Upper lobe of right lung (tissue), 1 donor: ENCODE data around the gene CARD19. TPM values are rescaled to one million over a fixed set of nuclear protein-coding genes. Genes with fewer than 3 reads are reported as not detected.

Source experiments
- ATAC-seq: fragments of 200-7000 bp; cut with Tn5 transposase; one replicate; pipeline ENCODE4 v1.9.1; 2020; ENCODE audit warnings: mild to moderate bottlenecking, moderate library complexity
- DNase-seq: peaks from one replicate; pipeline ENCODE4 v3.0.0-alpha.2; 2020
- H3K27ac ChIP-seq: fragments of 200-600 bp; one replicate; pipeline ENCODE4 v1.8.0; 2022
- H3K27me3 ChIP-seq: fragments of 200-600 bp; one replicate; pipeline ENCODE4 v1.8.0; 2022; ENCODE audit warnings: mild to moderate bottlenecking
- H3K36me3 ChIP-seq: fragments of 200-600 bp; one replicate; pipeline ENCODE4 v1.8.0; 2022
- H3K4me1 ChIP-seq: fragments of 200-600 bp; one replicate; pipeline ENCODE4 v1.8.0; 2022
- H3K4me3 ChIP-seq: fragments of 200-600 bp; one replicate; pipeline ENCODE4 v1.8.0; 2022; ENCODE audit warnings: mild to moderate bottlenecking
- H3K9me3 ChIP-seq: fragments of 200-600 bp; one replicate; pipeline ENCODE4 v1.8.0; 2022
- intact Hi-C: fragments of 100-400 bp; cut with DNase I; formaldehyde crosslinking; loops from one replicate; pipeline ENCODE4 v1.11.0; 2022
- total RNA-seq: library from RNA; stranded (reverse); fragmentation: NEBNext Ultra II Directional; extraction: Animal tissue kit (Norgen Biotek cat#: 25700); gene quantifications from one replicate; pipeline ENCODE4 v1.2.1, GENCODE V29; 2021
- TF ChIP-seq, protein P1 (sequence below): fragments of 200-600 bp; IDR thresholded peaks from one replicate; pipeline ENCODE4 v1.8.0; 2022; ENCODE audit warnings: antibody characterized with exemption
- donor health status: DM: no; HTN: yes; CAD: no; lungs with severe emphysema.

The CARD19 gene
- total RNA-seq, 1 donor from 2014 or later, result 31.8 TPM

- TF ChIP-seq, protein P1, sequence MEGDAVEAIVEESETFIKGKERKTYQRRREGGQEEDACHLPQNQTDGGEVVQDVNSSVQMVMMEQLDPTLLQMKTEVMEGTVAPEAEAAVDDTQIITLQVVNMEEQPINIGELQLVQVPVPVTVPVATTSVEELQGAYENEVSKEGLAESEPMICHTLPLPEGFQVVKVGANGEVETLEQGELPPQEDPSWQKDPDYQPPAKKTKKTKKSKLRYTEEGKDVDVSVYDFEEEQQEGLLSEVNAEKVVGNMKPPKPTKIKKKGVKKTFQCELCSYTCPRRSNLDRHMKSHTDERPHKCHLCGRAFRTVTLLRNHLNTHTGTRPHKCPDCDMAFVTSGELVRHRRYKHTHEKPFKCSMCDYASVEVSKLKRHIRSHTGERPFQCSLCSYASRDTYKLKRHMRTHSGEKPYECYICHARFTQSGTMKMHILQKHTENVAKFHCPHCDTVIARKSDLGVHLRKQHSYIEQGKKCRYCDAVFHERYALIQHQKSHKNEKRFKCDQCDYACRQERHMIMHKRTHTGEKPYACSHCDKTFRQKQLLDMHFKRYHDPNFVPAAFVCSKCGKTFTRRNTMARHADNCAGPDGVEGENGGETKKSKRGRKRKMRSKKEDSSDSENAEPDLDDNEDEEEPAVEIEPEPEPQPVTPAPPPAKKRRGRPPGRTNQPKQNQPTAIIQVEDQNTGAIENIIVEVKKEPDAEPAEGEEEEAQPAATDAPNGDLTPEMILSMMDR, result no peak
- DNase-seq (no peak), ATAC-seq (peak; percentile 24)
- H3K27me3 ChIP-seq, result no peaks in the 10 kb centered on the region
- peak overlapping the region; percentile 96 for H3K27ac ChIP-seq
- H3K9me3 ChIP-seq, result no peaks in the 10 kb centered on the region
- intact Hi-C loops, result no loop called here
- peak overlapping the region; percentile 91 for H3K4me3 ChIP-seq
- H3K4me1 ChIP-seq, result peaks cover 61% of the 10 kb centered on the region
- no peaks in the 10 kb centered on the region for H3K36me3 ChIP-seq
Measured at GRCh38 chr9:93132946-93133680, 37.1 kb downstream of the CARD19 start.

GRCh38 chr9:93133681-93134014 is 37.6 kb downstream of the CARD19 start:
- Histone ChIP-seq H3K4me1 (peaks cover 56% of the 10 kb centered on the region), H3K4me3 (peak overlapping the region; percentile 91), H3K27ac (peak overlapping the region; percentile 96), H3K27me3 (no peaks in the 10 kb centered on the region), H3K9me3 (no peaks in the 10 kb centered on the region), H3K36me3 (no peaks in the 10 kb centered on the region)
- ATAC-seq, result peak; percentile 66
- TF ChIP-seq, protein P1, result no peak
- peak; percentile 88 for DNase-seq
- intact Hi-C loops, result no loop called here

DNA sequence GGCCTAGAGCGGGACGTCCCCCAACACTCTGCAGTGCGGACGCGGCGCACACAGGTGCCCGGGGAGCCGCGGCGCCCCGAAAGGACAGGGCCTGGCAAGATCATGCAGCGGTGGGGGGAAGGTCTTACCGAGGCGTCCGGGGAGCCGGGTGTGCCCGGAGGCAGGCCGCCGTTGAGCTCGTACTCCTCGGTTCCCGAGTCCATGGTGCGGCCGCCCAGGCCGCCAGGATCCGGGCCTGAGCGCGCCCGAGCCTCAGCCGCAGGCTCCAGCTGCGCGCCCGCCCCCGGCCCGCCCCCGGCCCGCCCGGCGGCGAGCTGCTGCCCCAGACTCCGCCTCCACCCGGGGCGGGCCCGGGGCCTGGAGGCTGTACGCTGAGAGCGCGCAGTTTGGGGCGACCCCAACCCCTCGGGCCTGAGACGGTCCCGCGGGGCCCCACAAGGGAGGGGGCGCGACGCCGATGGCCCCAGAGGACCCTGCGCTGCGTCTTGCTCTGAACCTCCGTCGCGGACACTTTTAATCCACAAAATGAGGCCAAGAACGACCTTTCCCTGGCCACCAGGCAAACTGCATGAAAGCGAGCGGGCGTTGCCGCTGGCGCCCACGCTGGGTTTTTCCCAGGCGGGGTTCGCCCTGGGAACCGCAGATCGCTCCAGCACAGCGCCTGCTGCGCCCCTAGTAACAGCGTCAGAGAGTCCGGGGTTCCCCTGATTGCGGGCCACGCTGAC is 38.2 kb downstream of the CARD19 start, which contains the start of gene NINJ1:
NINJ1 (minus strand) TSS at position 237 of the 725 bp plus-strand sequence; CDS start at position 203, 34 bp downstream.
- H3K9me3 ChIP-seq, result no peaks in the 10 kb centered on the region
- peak within 1 kb of the TSS; percentile 96 for H3K27ac ChIP-seq
- peaks cover 51% of the 10 kb centered on the region for H3K4me1 ChIP-seq
- H3K27me3 ChIP-seq, result no peaks in the 10 kb centered on the region
- TF ChIP-seq, protein P1, result no peak
- peak; percentile 86 for ATAC-seq
- peak; percentile 89 for DNase-seq
- no peaks in the 10 kb centered on the region for H3K36me3 ChIP-seq
- intact Hi-C loops, result no loop called here
- H3K4me3 ChIP-seq, result peak within 1 kb of the TSS; percentile 91

DNA sequence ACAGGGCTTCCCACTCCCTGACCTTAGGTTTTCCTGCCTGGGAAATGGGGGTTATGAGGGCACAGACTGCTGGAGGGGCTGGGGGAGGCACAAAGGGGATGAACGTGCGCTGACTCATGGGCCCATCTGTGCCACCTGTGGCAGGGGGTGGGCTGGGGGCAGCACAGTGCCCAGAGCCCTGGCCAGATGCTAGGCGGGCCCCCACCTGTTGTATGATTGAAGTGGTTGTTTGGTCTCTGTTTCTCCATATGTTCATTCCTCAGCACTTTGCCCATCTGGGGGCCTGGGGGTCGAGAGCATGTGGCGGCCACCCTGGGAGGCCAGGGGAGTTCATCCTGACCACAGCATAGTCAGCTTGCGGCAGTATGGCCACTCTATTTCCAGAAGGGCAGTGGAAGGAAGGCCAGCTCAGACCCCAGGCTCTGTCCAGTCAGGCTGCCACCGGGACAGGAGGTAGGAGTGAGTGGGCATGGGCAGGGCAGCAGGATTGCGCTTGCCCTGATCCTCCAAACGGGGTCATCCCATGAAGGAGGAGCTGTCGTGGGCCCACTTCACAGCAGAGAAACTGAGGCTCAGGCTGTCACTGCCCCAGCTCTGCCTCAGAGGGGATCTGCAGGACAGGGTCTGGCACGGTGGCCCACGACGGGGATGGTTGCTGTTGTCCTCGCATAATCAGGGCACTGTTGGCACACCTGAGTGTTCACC is 38.9 kb downstream of the CARD19 start:
- no peaks in the 10 kb centered on the region for H3K9me3 ChIP-seq

DNA sequence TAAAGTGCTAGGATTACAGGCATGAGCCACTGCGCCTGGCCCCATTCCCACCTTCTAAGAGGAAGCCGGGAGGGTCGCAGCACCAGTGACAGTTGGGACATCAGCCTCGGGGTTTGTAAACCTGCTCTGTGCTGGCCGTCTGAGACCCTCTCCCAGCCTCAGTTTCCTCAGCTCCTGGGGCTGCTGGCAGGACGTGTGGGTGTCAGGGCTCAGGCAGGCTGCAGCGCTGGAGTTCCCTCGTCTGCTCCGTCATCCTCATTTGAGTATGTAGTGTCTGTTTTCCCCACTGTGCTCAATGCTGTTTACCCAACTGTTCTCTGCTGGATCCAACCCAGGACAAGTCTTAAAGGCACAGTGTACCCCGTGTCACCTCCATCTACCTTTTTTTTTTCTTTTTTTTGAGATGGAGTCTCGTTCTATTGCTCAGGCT is 40.0 kb downstream of the CARD19 start:
- DNase-seq, result no peak

More for the DNA sequence above, 38.9 kb downstream of the CARD19 start:
- no peaks in the 10 kb centered on the region for H3K36me3 ChIP-seq
- peak overlapping the region; percentile 91 for H3K4me3 ChIP-seq
- intact Hi-C loops, result no loop called here
- ATAC-seq, result no peak
- no peak for DNase-seq
- TF ChIP-seq, protein P1, result no peak
- H3K4me1 ChIP-seq, result peaks cover 44% of the 10 kb centered on the region
- H3K27me3 ChIP-seq, result no peaks in the 10 kb centered on the region
- H3K27ac ChIP-seq, result peak overlapping the region; percentile 96

More for the DNA sequence above, 40.0 kb downstream of the CARD19 start:
- TF ChIP-seq, protein P1, result no peak
- peaks cover 34% of the 10 kb centered on the region for H3K4me1 ChIP-seq
- H3K27ac ChIP-seq, result no peak overlapping the region
- no peaks in the 10 kb centered on the region for H3K27me3 ChIP-seq
- no peaks in the 10 kb centered on the region for H3K36me3 ChIP-seq
- intact Hi-C loops, result no loop called here
- ATAC-seq, result peak; percentile 4
- no peak overlapping the region for H3K4me3 ChIP-seq
- no peaks in the 10 kb centered on the region for H3K9me3 ChIP-seq
